Measurements from ENCODE around the gene NEK10. TPM values are rescaled to one million over a fixed set of nuclear protein-coding genes. Genes with fewer than 3 reads are reported as not detected.

The NEK10 gene
- total RNA-seq, 2 donors from 2014 or later = 0.09 to 0.36 TPM

DNA sequence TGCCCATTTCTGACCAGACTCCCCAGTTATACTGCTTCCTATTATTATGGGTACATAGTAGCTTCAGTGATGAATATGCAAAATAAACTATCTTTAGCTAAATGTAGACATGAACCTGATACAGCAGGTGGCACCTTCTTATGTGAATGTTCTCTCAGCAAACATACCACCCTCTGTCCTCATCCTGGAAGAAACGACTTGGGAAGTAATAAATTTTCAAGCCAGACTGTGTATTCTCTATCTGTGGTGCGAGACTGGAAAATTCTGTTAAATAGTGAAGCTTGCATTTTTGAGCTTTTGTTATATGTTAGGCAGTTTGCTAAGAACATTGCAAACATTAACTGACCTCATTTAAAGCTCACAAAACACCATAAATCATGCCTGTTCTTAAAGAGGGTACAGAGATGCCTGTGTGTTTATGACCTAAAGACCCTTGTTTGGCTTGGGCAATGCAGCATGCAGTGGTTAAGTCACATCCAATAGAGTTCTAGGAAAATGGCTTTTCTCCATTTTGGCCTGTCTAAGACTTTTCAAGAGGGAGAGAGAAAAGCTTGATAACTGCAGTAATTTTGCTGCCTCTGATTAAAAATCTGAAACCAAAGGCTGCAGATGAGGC lies 287.1 kb downstream of the NEK10 start:
- DNase-seq (no peak), ATAC-seq (replicated peaks in 1 of 2) (no peak)
- H3K27ac Mint-ChIP-seq = no peak overlapping the region
- no peaks in the 10 kb centered on the region for H3K27me3 Mint-ChIP-seq (ENCODE audit: low read depth)
- no peak overlapping the region for H3K4me3 Mint-ChIP-seq
- no peaks in the 10 kb centered on the region for H3K4me1 Mint-ChIP-seq (ENCODE audit: low read depth)
- H3K36me3 Mint-ChIP-seq (ENCODE audit: insufficient read depth in 2 of 2) = no peaks in the 10 kb centered on the region
- no peaks in the 10 kb centered on the region for H3K9me3 Mint-ChIP-seq

DNA sequence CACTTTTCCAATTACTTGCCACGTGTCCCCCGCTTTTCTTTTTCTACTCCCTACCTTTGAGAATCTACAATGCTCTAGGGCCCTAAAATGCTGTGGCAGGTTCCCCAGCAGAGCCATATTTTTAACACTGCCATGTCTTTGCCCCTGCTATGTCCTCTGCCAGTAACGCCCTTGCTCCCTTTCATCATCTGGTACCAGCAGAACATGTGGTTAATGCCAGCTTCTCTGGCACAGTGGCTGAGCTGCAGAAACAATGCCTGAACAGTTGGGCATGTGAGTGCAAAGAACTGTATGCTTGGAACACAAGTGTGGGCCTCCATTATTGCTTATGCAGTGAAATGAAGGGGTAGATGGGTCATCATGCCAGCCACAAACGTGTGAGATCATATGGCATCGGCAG lies 287.6 kb downstream of the NEK10 start:
- Mint-ChIP-seq H3K27ac (no peak overlapping the region), H3K4me1 (ENCODE audit: low read depth) (no peaks in the 10 kb centered on the region), H3K27me3 (ENCODE audit: low read depth) (no peaks in the 10 kb centered on the region), H3K9me3 (no peaks in the 10 kb centered on the region), H3K4me3 (no peak overlapping the region), H3K36me3 (ENCODE audit: insufficient read depth in 2 of 2) (no peaks in the 10 kb centered on the region)
- ATAC-seq (replicated peaks in 1 of 2) (no peak), DNase-seq (no peak)

DNA sequence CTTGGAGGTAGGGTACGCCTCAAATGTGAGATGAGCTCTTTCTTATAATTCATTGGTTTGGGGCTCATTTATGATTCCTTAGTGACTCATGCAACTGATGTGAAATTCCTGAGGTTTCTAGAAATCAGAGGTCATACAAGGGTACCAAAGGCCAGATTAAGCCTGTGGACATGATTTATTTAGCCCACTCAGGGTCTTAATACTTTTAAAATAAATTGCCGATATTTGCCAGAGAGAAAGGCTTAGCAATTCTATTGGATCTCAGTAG lies 289.0 kb downstream of the NEK10 start:
- no peak overlapping the region for H3K4me3 Mint-ChIP-seq
- no peaks in the 10 kb centered on the region for H3K36me3 Mint-ChIP-seq (ENCODE audit: insufficient read depth in 2 of 2)
- no peaks in the 10 kb centered on the region for H3K4me1 Mint-ChIP-seq (ENCODE audit: low read depth)
- H3K27me3 Mint-ChIP-seq (ENCODE audit: low read depth) = no peaks in the 10 kb centered on the region
- no peak for DNase-seq
- H3K27ac Mint-ChIP-seq = no peak overlapping the region
- no peaks in the 10 kb centered on the region for H3K9me3 Mint-ChIP-seq
- no peak for ATAC-seq (replicated peaks in 1 of 2)

DNA sequence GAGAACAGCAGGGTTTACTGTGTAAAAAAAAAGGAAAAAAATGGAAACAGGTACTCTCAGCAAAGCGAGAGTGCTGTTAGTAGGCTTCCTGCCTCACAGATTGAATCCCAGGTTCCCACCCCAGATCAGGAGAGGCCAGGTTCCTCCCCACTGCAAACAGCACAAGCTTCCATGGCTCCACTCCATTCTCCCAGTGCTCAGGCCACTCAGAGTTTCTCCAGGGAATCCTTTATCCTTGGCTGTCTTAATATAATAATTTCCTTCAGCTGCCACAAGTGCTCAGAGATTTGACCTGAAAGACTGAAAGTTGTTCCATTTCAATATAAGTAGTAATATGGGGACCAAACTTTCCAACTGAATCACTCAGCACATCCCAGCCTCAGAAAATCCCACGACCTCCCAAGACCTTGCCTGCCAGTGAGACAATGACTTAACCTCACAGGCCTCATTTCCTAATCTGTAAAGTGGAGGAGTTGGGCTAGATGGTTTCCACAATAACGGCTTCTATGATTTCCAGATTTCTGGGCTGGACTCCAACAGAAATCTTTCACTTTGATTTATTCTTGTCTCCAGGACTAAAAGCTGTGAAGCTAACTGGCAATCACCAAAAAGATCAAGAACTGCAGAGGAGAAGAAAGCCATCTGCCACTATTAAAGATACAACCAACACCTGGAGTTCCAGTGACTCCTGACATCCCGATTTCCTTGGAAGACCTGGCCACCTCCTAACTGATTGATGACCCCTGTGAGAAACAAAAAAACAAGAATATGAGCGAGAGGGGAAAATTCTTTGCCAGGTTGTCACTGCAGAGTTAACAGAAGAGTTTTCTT lies 289.5 kb downstream of the NEK10 start:
- Mint-ChIP-seq H3K4me1 (ENCODE audit: low read depth) (no peaks in the 10 kb centered on the region), H3K9me3 (no peaks in the 10 kb centered on the region), H3K27me3 (ENCODE audit: low read depth) (no peaks in the 10 kb centered on the region), H3K27ac (no peak overlapping the region), H3K36me3 (ENCODE audit: insufficient read depth in 2 of 2) (no peaks in the 10 kb centered on the region), H3K4me3 (no peak overlapping the region)
- DNase-seq (no peak), ATAC-seq (replicated peaks in 1 of 2) (no peak)

DNA sequence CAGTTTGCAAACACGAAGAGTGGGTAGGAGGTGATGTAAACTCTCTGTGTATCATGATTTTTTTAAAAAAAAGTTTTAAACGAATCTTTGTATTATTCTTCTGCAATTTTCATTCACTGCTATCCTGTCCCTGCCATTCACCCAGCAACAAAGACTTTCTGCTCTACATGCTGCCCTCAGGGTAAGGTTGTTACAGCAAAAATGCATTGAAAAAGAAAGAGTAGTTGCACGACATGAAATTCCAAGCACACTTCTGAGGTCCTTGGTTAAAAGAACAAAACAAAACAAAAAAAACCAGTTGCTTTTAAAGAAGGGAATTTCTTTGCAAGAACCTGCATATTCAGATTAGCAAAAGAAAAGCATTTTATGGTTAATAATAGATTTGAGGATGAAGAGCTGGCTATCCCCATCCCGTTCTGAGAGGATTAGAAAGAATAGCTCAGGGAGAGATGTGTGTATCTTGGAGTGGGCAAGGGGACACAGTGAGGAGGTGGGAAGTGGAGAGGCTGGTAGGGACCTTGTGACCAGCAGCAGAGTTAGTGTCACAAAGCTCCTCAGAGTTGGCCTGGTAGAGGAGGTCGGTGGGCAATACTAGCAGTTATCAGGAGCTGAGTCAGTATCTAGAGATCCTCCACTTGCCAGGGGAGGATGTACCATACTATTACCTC lies 290.8 kb downstream of the NEK10 start:
- H3K36me3 Mint-ChIP-seq (ENCODE audit: insufficient read depth in 2 of 2) = no peaks in the 10 kb centered on the region
- DNase-seq = no peak
- no peak overlapping the region for H3K4me3 Mint-ChIP-seq

DNA sequence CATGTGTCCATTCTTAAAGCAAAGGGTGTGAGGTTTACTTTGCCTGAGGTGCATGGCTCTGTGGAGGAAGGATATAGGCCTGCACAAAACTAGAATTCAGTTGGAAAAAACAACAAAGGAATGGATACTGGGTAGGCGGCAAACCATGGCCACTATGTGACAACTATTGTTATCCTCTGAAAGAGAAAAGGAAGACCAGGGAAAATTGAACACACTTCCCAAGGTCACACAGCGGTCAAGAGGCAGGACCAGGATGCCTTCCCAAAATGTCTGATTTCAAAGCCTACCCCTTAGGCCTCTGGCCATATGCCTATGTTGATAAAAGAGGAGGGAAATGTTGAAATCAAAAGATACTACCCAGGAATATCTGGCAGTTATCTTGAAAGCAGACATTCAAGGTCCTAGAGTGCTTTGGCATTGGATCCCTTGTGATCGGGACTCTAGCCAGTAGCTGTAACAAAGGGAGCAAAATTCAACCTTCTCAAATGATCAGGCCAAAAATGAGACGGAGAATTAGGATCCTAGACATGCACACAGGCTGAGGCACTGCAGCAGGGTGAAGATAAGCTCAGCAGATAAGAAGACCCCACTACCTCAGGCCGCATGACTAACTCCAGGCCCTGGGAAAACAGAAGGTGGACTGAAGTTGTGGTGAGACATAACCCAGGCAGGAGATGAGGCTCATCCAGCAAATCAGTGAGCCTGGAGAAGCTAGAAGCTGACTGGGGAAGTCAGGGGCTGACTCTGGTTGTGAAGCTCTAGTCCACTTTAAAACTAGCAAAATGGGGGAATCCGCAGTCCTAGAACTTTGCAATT lies 292.2 kb downstream of the NEK10 start:
- Mint-ChIP-seq H3K4me3 (no peak overlapping the region), H3K27me3 (ENCODE audit: low read depth) (no peaks in the 10 kb centered on the region), H3K27ac (no peak overlapping the region), H3K4me1 (ENCODE audit: low read depth) (no peaks in the 10 kb centered on the region), H3K36me3 (ENCODE audit: insufficient read depth in 2 of 2) (no peaks in the 10 kb centered on the region), H3K9me3 (no peaks in the 10 kb centered on the region)
- no peak for ATAC-seq (replicated peaks in 1 of 2)
- DNase-seq = no peak

More for the DNA sequence above, 290.8 kb downstream of the NEK10 start:
- Mint-ChIP-seq H3K27ac (no peak overlapping the region), H3K4me1 (ENCODE audit: low read depth) (no peaks in the 10 kb centered on the region), H3K9me3 (no peaks in the 10 kb centered on the region), H3K27me3 (ENCODE audit: low read depth) (no peaks in the 10 kb centered on the region)
- ATAC-seq (replicated peaks in 1 of 2) = no peak

DNA sequence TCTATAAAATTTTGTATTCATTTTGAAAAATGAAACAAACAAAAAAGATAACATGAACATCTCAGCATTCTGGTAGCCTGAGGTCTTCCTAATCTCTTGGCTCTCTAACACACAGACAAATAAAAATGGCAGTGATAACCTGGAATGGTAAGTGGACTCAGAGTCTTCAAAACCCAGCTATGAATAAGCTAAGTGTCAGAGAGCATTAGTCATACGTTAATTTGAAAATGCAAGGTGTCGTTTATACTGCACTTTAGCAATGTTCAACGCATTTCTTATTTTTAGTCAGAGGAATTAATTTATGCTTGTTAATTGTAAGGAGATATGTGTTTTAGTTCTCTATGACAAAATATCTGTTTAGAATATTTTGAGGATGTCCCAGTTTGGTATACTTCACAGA lies 294.3 kb downstream of the NEK10 start:
- Mint-ChIP-seq H3K36me3 (ENCODE audit: insufficient read depth in 2 of 2) (no peaks in the 10 kb centered on the region), H3K4me3 (no peak overlapping the region), H3K27ac (no peak overlapping the region), H3K27me3 (ENCODE audit: low read depth) (no peaks in the 10 kb centered on the region), H3K4me1 (ENCODE audit: low read depth) (no peaks in the 10 kb centered on the region), H3K9me3 (peaks cover 0 to 2% of the 10 kb centered on the region in 2 donors)
- no peak for ATAC-seq (replicated peaks in 1 of 2)
- no peak for DNase-seq

DNA sequence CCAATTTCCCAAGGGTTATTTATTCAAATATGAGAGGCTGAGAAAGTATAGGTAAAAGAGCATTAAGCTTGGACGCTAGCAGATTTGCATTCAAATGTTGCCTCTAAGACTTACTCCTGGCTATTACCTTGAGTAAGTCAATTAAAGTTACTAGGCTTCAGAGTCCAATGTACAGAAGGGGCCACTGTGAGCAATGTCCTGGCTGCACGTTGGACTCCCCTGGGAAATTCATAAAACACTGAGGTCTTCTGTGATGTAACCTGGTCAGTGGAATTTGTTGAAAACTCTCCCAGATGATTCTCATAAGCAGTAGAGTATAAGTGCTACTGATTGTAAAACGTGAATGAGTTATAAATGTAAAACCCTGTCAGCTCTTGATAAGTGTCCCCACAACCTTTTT lies 295.3 kb downstream of the NEK10 start:
- no peaks in the 10 kb centered on the region for H3K4me1 Mint-ChIP-seq (ENCODE audit: low read depth)
- no peak overlapping the region for H3K4me3 Mint-ChIP-seq
- no peaks in the 10 kb centered on the region for H3K36me3 Mint-ChIP-seq (ENCODE audit: insufficient read depth in 2 of 2)
- peaks cover 0 to 2% of the 10 kb centered on the region in 2 donors for H3K9me3 Mint-ChIP-seq
- DNase-seq (no peak), ATAC-seq (replicated peaks in 1 of 2) (no peak)
- H3K27ac Mint-ChIP-seq = no peak overlapping the region
- no peaks in the 10 kb centered on the region for H3K27me3 Mint-ChIP-seq (ENCODE audit: low read depth)

DNA sequence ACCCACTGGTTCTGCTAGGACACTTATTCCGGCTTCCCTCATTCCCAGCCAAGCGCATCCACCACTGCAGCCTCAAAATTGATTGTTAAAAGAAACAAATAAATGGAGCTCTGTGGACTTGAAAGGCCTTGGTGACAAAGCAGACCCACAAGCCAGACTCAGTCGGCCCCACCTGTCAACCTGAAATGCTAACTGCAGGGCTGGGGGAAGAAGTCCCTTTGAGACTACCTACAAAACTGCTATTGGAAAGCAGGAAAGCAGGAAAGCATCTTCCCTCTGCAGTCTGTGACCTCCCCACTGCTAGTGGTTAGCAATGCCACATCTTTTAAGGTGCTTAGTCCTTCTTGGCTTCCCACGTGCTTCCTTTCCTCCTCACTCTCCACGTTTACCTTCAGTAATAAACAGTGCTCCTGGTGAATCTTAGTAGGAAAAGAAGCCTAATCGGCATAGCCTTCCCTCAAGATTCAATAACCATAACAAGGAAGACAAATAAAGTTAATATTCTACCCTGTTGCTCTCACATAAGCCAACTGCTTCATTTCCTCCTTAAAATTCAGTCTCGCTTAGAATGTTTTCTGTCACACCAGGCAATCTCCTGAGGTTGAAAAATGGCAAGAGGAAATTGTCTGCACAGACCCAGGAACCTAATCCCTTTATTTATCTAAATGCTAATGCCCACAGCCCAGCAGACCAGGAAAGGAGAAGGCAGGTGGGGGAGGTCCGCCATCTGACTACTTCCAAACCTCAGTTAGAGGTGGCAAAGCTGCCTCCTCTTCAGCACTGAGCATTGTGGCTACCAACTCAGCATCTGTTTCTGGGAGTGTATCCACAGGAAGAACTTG lies 296.2 kb downstream of the NEK10 start:
- no peak for ATAC-seq (replicated peaks in 1 of 2)
- H3K4me3 Mint-ChIP-seq = no peak overlapping the region
- H3K36me3 Mint-ChIP-seq (ENCODE audit: insufficient read depth in 2 of 2) = no peaks in the 10 kb centered on the region
- H3K4me1 Mint-ChIP-seq (ENCODE audit: low read depth) = no peaks in the 10 kb centered on the region
- no peak for DNase-seq
- no peak overlapping the region for H3K27ac Mint-ChIP-seq
- H3K9me3 Mint-ChIP-seq = peaks cover 0 to 2% of the 10 kb centered on the region in 2 donors
- H3K27me3 Mint-ChIP-seq (ENCODE audit: low read depth) = no peaks in the 10 kb centered on the region

DNA sequence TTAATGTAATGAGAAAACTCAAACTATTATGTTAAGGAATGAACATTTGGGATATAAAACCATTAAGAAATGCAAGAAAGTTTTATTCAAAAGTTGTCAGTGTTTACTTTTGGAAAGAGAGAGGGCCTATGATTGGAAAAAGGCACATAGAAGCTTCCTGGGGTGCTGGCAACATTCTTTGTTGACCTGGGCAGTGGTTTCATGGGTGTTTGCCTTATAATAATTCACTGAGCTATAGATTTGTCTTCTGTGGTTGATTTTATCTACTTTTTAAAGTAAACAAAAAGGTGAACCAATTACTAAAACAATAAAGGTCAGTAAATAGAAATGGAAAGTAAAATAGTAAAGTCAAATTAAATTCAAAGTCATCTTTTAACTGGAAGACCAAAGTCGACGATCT lies 308.8 kb downstream of the NEK10 start:
- Mint-ChIP-seq H3K27ac (no peak overlapping the region), H3K27me3 (ENCODE audit: low read depth) (no peaks in the 10 kb centered on the region), H3K9me3 (peaks cover 3 to 5% of the 10 kb centered on the region in 2 donors), H3K4me3 (no peak overlapping the region), H3K4me1 (ENCODE audit: low read depth) (no peaks in the 10 kb centered on the region), H3K36me3 (ENCODE audit: insufficient read depth in 2 of 2) (no peaks in the 10 kb centered on the region)
- ATAC-seq (replicated peaks in 1 of 2) (no peak), DNase-seq (no peak)

Measured in activated T-cell treated with anti-CD3 and anti-CD28 coated beads, Interleukin-2, amount 50 U/mL, for 72 hours (primary cell).